ENCODE data around the gene NIPAL1.

DNA sequence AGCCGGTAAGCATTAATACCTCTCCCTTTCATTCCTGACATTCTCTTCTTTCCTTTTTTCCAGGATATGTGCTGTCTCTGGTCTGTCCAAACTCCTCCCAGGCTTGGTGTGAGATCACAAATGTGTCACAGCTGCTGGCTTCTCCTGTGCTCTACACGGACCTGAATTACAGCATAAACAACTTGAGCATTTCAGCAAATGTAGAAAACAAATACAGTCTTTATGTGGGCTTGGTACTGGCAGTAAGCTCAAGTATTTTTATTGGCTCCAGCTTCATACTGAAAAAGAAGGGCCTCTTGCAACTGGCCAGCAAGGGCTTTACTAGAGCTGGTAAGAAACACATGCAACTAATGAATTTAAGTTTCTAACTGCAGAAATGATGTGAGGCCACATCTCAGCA is 8.4 kb downstream of the NIPAL1 start:
- TF ChIP-seq, protein P1, sequence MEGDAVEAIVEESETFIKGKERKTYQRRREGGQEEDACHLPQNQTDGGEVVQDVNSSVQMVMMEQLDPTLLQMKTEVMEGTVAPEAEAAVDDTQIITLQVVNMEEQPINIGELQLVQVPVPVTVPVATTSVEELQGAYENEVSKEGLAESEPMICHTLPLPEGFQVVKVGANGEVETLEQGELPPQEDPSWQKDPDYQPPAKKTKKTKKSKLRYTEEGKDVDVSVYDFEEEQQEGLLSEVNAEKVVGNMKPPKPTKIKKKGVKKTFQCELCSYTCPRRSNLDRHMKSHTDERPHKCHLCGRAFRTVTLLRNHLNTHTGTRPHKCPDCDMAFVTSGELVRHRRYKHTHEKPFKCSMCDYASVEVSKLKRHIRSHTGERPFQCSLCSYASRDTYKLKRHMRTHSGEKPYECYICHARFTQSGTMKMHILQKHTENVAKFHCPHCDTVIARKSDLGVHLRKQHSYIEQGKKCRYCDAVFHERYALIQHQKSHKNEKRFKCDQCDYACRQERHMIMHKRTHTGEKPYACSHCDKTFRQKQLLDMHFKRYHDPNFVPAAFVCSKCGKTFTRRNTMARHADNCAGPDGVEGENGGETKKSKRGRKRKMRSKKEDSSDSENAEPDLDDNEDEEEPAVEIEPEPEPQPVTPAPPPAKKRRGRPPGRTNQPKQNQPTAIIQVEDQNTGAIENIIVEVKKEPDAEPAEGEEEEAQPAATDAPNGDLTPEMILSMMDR (IDR thresholded peaks at IDR 0.05), result no peak
- no peak for TF ChIP-seq POLR2A (IDR thresholded peaks at IDR 0.05)
